Left lung (tissue), 10 donors: Measurements from ENCODE around the gene ZFP36. TPM values are rescaled to one million over a fixed set of nuclear protein-coding genes. Genes with fewer than 3 reads are reported as not detected.
A peak's percentile ranks its signal among the peaks of the same experiment; 100 is the strongest.

Experiments
- ATAC-seq: fragments of 200-7000 bp; cut with Tn5 transposase; one replicate; pipeline ENCODE4 v1.9.1; 2020; ENCODE audit warnings: moderate library complexity
- DNase-seq, 4 donors: peaks; one replicate each; pipeline ENCODE4 v3.0.0-alpha.2; 2013 to 2020
- H3K27ac ChIP-seq, 2 donors: fragments of 200-600 bp; sonication (generic) in 1 of 2; one replicate each; pipeline versions ENCODE4 v1.5.0 to v1.8.0; 2020 to 2021
- H3K27me3 ChIP-seq, 2 donors: fragments of 200-600 bp; sonication (generic) in 1 of 2; one replicate each; pipeline versions ENCODE4 v1.5.0 to v1.8.0; 2020 to 2021
- H3K36me3 ChIP-seq, 2 donors: fragments of 200-600 bp; sonication (generic) in 1 of 2; one replicate each; pipeline versions ENCODE4 v1.5.0 to v1.8.0; 2020 to 2021
- H3K4me1 ChIP-seq, 2 donors: fragments of 200-600 bp; one replicate each; pipeline ENCODE4 v1.8.0; 2021
- H3K4me3 ChIP-seq, 2 donors: fragments of 200-600 bp; sonication (generic) in 1 of 2; one replicate each; pipeline versions ENCODE4 v1.5.0 to v1.8.0; 2020 to 2021; ENCODE audit warnings: mild to moderate bottlenecking in 1 of 2
- H3K9me3 ChIP-seq, 2 donors: fragments of 200-600 bp; sonication (generic) in 1 of 2; one replicate each; pipeline versions ENCODE4 v1.5.0 to v1.8.0; 2020 to 2021
- intact Hi-C, 2 donors: fragments of 100-400 bp; cut with DNase I; formaldehyde crosslinking; loops; one replicate each; pipeline versions ENCODE4 v1.11.2 to v1.14.2; 2022
- polyA plus RNA-seq, 6 donors: library from polyadenylated mRNA; unstranded; fragments of 120-200 nt; gene quantifications; one replicate each; pipeline ENCODE4 v1.2.1, GENCODE V29; 2013; ENCODE audit not compliant: insufficient read length in 6 of 6
- total RNA-seq, 2 donors: library from RNA; stranded (reverse); fragmentation: NEBNext Ultra II Directional; extraction: Animal tissue kit (Norgen Biotek cat#: 25700); gene quantifications; one replicate each; pipeline ENCODE4 v1.2.1, GENCODE V29; 2021
- TF ChIP-seq, protein P1 (sequence below), 2 donors: fragments of 200-600 bp; sonication (generic) in 1 of 2; IDR thresholded peaks; one replicate each; pipeline versions ENCODE4 v1.5.0 to v1.8.0; 2021; ENCODE audit warnings: antibody characterized with exemption in 2 of 2
- donor health status: DM: no; HTN: yes; CAD: no.
- donor health status: DM: no; HTN: no; CAD: no.

The ZFP36 gene
- total and polyA plus RNA-seq, 8 donors, result 25.4 to 295 (median 101) TPM

DNA sequence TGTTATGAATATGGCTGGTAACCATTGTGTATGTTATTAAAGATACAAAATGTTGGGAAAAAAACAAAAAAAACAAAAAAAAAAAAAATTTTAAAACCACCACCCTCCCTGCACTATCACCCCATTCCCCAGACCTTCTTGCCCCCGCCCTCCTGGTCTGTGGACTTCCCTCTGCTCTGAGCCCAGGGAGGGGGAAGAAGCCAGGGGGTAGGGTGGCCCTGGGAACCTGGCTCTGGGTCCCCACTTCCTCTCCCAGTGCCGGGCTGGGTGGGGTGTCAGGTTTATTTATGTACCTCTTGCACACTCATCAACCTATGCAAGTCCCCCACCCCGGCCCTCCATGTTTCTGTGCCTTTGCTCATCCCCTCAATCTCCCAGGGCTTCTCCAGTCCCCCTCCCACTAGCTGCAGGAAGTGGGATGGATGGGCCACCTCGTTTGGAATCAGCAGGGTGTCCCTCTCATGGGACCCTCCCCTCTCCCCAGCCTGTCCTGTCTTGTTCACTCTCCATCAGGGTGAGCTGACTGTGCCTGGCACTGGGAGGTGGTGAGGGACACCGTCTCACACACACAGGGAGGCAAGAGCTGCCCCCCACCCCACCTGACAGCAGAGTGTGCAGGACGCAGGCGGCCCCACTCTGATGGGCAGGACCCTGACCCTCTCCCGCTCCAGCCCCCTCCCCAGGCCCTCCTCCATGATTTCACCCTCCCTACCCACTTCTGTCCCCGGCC is 21.6 kb upstream of the ZFP36 start:
- ATAC-seq, result peak; percentile 14
- intact Hi-C loops, result no loop called here

DNA sequence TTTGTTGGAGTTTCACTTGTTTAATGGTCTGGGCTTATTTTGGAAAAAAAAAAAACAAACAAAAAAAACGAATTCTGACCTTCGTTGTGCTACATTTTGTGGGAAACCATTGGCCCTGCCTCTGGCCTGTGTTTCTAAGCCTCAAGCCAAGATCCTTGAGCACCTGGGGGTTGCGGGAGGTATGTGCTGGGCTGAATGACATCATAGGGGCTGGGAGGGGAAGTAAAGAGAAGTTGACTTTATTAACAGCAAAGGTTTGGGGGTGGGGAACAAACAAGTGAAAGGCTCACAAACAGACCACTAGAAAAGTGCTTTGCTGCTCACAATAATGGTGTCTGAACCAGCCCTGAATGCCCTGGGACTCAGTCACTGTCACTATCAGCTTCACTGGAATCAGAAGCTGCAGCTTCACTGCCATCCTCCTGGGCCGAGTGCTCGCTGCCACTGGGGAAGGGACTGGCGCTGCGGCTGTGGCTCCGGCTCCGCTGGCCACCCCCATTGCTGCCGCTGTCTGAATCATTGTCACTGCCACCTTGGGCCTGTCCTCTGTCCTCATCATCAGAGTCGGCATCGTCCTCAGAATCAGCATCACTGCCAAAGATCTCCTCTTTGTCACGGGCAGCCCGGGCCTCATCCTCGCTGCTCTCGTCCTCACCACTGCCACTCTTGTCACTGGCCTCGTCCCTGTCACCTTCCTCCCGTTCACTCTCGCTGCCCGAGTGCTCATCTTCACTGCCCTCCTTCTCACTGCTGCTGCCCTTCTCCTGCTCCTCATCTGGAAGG is 20.8 kb upstream of the ZFP36 start:
- DNase-seq (no peak), ATAC-seq (no peak)
- H3K9me3 ChIP-seq, result no peaks in the 10 kb centered on the region
- H3K4me3 ChIP-seq, result no peak overlapping the region
- no peak overlapping the region for H3K27ac ChIP-seq
- TF ChIP-seq, protein P1, sequence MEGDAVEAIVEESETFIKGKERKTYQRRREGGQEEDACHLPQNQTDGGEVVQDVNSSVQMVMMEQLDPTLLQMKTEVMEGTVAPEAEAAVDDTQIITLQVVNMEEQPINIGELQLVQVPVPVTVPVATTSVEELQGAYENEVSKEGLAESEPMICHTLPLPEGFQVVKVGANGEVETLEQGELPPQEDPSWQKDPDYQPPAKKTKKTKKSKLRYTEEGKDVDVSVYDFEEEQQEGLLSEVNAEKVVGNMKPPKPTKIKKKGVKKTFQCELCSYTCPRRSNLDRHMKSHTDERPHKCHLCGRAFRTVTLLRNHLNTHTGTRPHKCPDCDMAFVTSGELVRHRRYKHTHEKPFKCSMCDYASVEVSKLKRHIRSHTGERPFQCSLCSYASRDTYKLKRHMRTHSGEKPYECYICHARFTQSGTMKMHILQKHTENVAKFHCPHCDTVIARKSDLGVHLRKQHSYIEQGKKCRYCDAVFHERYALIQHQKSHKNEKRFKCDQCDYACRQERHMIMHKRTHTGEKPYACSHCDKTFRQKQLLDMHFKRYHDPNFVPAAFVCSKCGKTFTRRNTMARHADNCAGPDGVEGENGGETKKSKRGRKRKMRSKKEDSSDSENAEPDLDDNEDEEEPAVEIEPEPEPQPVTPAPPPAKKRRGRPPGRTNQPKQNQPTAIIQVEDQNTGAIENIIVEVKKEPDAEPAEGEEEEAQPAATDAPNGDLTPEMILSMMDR (IDR thresholded peaks at IDR 0.05), result no peak
- H3K27me3 ChIP-seq, result no peaks in the 10 kb centered on the region
- peaks cover 0 to 86% of the 10 kb centered on the region in 2 donors for H3K36me3 ChIP-seq
- H3K4me1 ChIP-seq, result peaks cover 0 to 12% of the 10 kb centered on the region in 2 donors
- intact Hi-C loops, result no loop called here

More for the DNA sequence above, 21.6 kb upstream of the ZFP36 start:
- TF ChIP-seq, protein P1 (IDR thresholded peaks at IDR 0.05), result no peak
- no peak for DNase-seq
- Histone ChIP-seq H3K36me3 (peaks cover 0 to 94% of the 10 kb centered on the region in 2 donors), H3K4me3 (no peak overlapping the region), H3K27me3 (no peaks in the 10 kb centered on the region), H3K27ac (no peak overlapping the region), H3K9me3 (no peaks in the 10 kb centered on the region), H3K4me1 (peaks cover 0 to 6% of the 10 kb centered on the region in 2 donors)

DNA sequence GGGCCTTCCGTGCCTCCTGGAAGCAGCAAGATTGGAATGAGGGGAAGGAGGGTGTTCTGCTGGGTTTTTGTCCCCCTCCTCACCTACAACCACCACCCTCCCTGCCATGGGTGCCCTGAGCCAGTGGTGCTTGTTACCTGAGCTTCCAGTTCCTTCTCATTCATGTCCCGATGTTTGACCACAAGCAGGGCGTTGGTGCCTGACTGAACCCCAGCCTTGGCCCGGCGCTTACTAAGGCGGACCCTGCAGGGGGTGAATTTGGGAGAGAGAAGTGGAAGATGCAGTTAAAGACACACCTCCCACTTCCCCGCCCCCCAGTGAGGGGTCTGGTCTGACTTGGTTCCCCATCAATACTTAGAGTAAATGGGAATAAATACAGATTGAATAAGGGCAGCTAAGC is 20.1 kb upstream of the ZFP36 start:
- TF ChIP-seq, protein P1 (IDR thresholded peaks at IDR 0.05), result no peak
- Histone ChIP-seq H3K4me3 (no peak overlapping the region), H3K9me3 (no peaks in the 10 kb centered on the region), H3K36me3 (peaks cover 0 to 79% of the 10 kb centered on the region in 2 donors), H3K27ac (no peak overlapping the region), H3K27me3 (no peaks in the 10 kb centered on the region), H3K4me1 (peaks cover 0 to 14% of the 10 kb centered on the region in 2 donors)
- intact Hi-C loops, result no loop called here
- ATAC-seq (no peak), DNase-seq (no peak)

DNA sequence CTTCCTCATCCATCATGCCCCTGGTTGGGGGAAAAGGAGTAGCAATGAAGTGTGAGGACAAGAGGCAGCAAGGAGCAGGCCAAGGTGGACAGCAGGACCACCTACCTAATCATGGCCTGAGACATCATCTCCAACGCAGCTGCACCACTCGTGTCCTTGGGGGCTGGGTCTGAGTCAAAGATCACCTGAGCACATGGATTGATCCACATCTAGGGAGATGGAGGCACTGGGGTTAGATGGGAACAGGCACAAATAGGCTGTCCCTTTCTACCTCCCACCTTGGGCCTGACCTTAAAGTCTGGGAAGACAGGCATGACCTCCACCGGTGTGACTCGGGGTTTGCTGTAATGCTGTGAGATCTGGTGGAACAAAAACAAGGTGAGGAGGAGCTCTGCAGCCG is 18.0 kb upstream of the ZFP36 start:
- ATAC-seq (no peak), DNase-seq (no peak)
- H3K4me1 ChIP-seq, result peaks cover 5 to 27% of the 10 kb centered on the region in 2 donors
- H3K27ac ChIP-seq, result no peak overlapping the region
- H3K9me3 ChIP-seq, result no peaks in the 10 kb centered on the region
- no peak overlapping the region for H3K4me3 ChIP-seq
- TF ChIP-seq, protein P1 (IDR thresholded peaks at IDR 0.05), result no peak
- no peaks in the 10 kb centered on the region for H3K27me3 ChIP-seq
- peaks cover 0 to 62% of the 10 kb centered on the region in 2 donors for H3K36me3 ChIP-seq
- intact Hi-C loops, result no loop called here
